Bronchial epithelial cell (primary cell): Measurements from ENCODE around the gene CAB39. TPM values are rescaled to one million over a fixed set of nuclear protein-coding genes. Genes with fewer than 3 reads are reported as not detected.

Source experiments
- DNase-seq: peaks from one replicate; pipeline ENCODE4 v3.0.0-alpha.2; 2010; ENCODE audit warnings: low read depth
- FAIRE-seq: peaks from 2 replicates; lab custom pipeline; 2011; peaks lifted over from hg19 to GRCh38; lab: Jason Lieb, UNC
- H3K27me3 ChIP-seq: 2 replicates; pipeline ENCODE4 v1.5.1; 2011; ENCODE audit warnings: low read length; ENCODE audit not compliant: control insufficient read depth, insufficient read depth
- H3K36me3 ChIP-seq: 2 replicates; pipeline ENCODE4 v1.5.1; 2011; ENCODE audit warnings: low read length; ENCODE audit not compliant: control insufficient read depth, insufficient read depth
- H3K4me3 ChIP-seq: 2 replicates; pipeline ENCODE4 v1.5.1; 2011; ENCODE audit warnings: mild to moderate bottlenecking, low read depth, low read length, control low read depth
- CTCF ChIP-seq: IDR thresholded peaks from 2 replicates; pipeline ENCODE4 v1.5.1; 2011; ENCODE audit warnings: mild to moderate bottlenecking, moderate library complexity, low read length, control low read depth, inconsistent platforms; ENCODE audit not compliant: insufficient read depth, severe bottlenecking
- total RNA-seq: library from RNA; depleted of rRNA; stranded (reverse); fragments of >200 nt; gene quantifications from 2 replicates; pipeline ENCODE4 v1.2.1, GENCODE V29; 2014

CAB39 gene
- total RNA-seq, 1 donor from 2014 or later: 87.4 TPM

GRCh38 chr2:230731512-230731911, 18.9 kb downstream of the CAB39 start:
- no peak for TF ChIP-seq CTCF
- Histone ChIP-seq H3K4me3 (no peak overlapping the region), H3K36me3 (no peaks in the 10 kb centered on the region), H3K27me3 (no peaks in the 10 kb centered on the region)
- no peak for DNase-seq
- no peak for FAIRE-seq

- no peak for FAIRE-seq
- TF ChIP-seq CTCF: no peak
- Histone ChIP-seq H3K4me3 (no peak overlapping the region), H3K36me3 (no peaks in the 10 kb centered on the region), H3K27me3 (no peaks in the 10 kb centered on the region)
- DNase-seq: no peak
Observed at GRCh38 chr2:230732914-230733401, 20.3 kb downstream of the CAB39 start.

- Histone ChIP-seq H3K4me3 (no peak overlapping the region), H3K27me3 (no peaks in the 10 kb centered on the region), H3K36me3 (no peaks in the 10 kb centered on the region)
- no peak for TF ChIP-seq CTCF
- FAIRE-seq (no peak), DNase-seq (no peak)
Observed at GRCh38 chr2:230734247-230735175, 21.9 kb downstream of the CAB39 start.

GRCh38 chr2:230735884-230736283, 23.2 kb downstream of the CAB39 start:
- H3K36me3 ChIP-seq: peaks cover 3% of the 10 kb centered on the region

GRCh38 chr2:230737300-230737699, 24.7 kb downstream of the CAB39 start:
- Histone ChIP-seq H3K27me3 (no peaks in the 10 kb centered on the region), H3K4me3 (no peak overlapping the region), H3K36me3 (peaks cover 3% of the 10 kb centered on the region)
- no peak for TF ChIP-seq CTCF
- FAIRE-seq (no peak), DNase-seq (no peak)

More at GRCh38 chr2:230735884-230736283, 23.2 kb downstream of the CAB39 start:
- FAIRE-seq (no peak), DNase-seq (no peak)
- Histone ChIP-seq H3K4me3 (no peak overlapping the region), H3K27me3 (no peaks in the 10 kb centered on the region)
- no peak for TF ChIP-seq CTCF
